Mesendoderm (in vitro differentiated cells): ENCODE measurements around the gene UCN2.

Source experiments
- DNase-seq: peaks from one replicate; pipeline ENCODE4 v3.0.0; 2013
- H2AK5ac ChIP-seq: 2 replicates; pipeline ENCODE4 v1.6.1; 2013; ENCODE audit warnings: low read length, inconsistent platforms
- H2BK120ac ChIP-seq: 2 replicates; pipeline ENCODE4 v1.6.1; 2013; ENCODE audit warnings: low read depth, mild to moderate bottlenecking, low read length, moderate library complexity, mixed read lengths
- H2BK15ac ChIP-seq: replicated peaks from 2 replicates; pipeline ENCODE4 v1.6.1; 2013; ENCODE audit warnings: low read depth, mild to moderate bottlenecking, moderate library complexity
- H2BK5ac ChIP-seq: 2 replicates; pipeline ENCODE4 v1.6.1; 2013; ENCODE audit warnings: low read length, inconsistent platforms
- H3K18ac ChIP-seq: 2 replicates; pipeline ENCODE4 v1.6.1; 2013; ENCODE audit warnings: mild to moderate bottlenecking, low read length, mixed read lengths
- H3K23ac ChIP-seq: one replicate; pipeline ENCODE4 v1.6.1; 2013; ENCODE audit warnings: low read length
- H3K27ac ChIP-seq: 2 replicates; pipeline ENCODE4 v1.5.1; 2013; ENCODE audit warnings: low read depth, mild to moderate bottlenecking, inconsistent platforms, low read length, moderate library complexity
- H3K27me3 ChIP-seq: 2 replicates; pipeline ENCODE4 v1.6.1; 2013; ENCODE audit warnings: low read length, control low read depth, mild to moderate bottlenecking, inconsistent platforms; ENCODE audit not compliant: insufficient read depth, poor library complexity
- H3K36me3 ChIP-seq: 2 replicates; pipeline ENCODE4 v1.6.1; 2013; ENCODE audit warnings: low read length, inconsistent platforms; ENCODE audit not compliant: control insufficient read depth, insufficient read depth
- H3K4ac ChIP-seq: one replicate; pipeline ENCODE4 v1.6.1; 2013; ENCODE audit warnings: low read depth, mild to moderate bottlenecking, low read length, moderate library complexity
- H3K4me1 ChIP-seq: 2 replicates; pipeline ENCODE4 v1.6.1; 2013; ENCODE audit warnings: low read depth, low read length, inconsistent platforms; ENCODE audit not compliant: control insufficient read depth
- H3K4me2 ChIP-seq: 2 replicates; pipeline ENCODE4 v1.6.1; 2013; ENCODE audit warnings: low read length
- H3K4me3 ChIP-seq: 2 replicates; pipeline ENCODE4 v1.5.1; 2013; ENCODE audit warnings: mild to moderate bottlenecking, low read length
- H3K56ac ChIP-seq: one replicate; pipeline ENCODE4 v1.6.1; 2013; ENCODE audit warnings: low read length
- H3K79me1 ChIP-seq: 2 replicates; pipeline ENCODE4 v1.6.1; 2013; ENCODE audit warnings: low read length, inconsistent platforms
- H3K79me2 ChIP-seq: 2 replicates; pipeline ENCODE4 v1.6.1; 2013; ENCODE audit warnings: mild to moderate bottlenecking, low read length; ENCODE audit not compliant: control insufficient read depth, insufficient read depth
- H3K9ac ChIP-seq: 2 replicates; pipeline ENCODE4 v1.6.1; 2013; ENCODE audit warnings: low read length, inconsistent platforms
- H4K5ac ChIP-seq: one replicate; pipeline ENCODE4 v1.6.1; 2013; ENCODE audit warnings: low read length
- H4K8ac ChIP-seq: one replicate; pipeline ENCODE4 v1.6.1; 2013; ENCODE audit warnings: low read depth, mild to moderate bottlenecking, control low read depth, low read length, moderate library complexity
- WGBS: extraction: QIAGEN DNeasy Blood & Tissue Kit; methylation state at CpG from one replicate; pipeline ENCODE4 v1.1.7; 2013; ENCODE audit warnings: low lambda C conversion rate, missing lambda C conversion rate; ENCODE audit not compliant: insufficient coverage; ENCODE audit errors: extremely low coverage; 5-methylcytosine and 5-hydroxymethylcytosine counted together

UCN2 gene

GRCh38 chr3:48556796-48557626, 6.6 kb downstream of the UCN2 start, which contains the start of gene PFKFB4:
TSS of gene PFKFB4 (minus strand) at chr3:48556803. CDS start at chr3:48556777, 26 bp downstream.
- Histone ChIP-seq H3K18ac (peak within 1 kb of the TSS; percentile 31), H3K4ac (no peak within 1 kb of the TSS), H4K5ac (no peak within 1 kb of the TSS), H2AK5ac (no peak within 1 kb of the TSS), H2BK15ac (no peak within 1 kb of the TSS), H3K4me1 (peaks cover 8% of the 10 kb centered on the region), H4K8ac (no peak within 1 kb of the TSS), H3K79me1 (peaks cover 8% of the 10 kb centered on the region), H2BK120ac (no peak within 1 kb of the TSS), H3K4me2 (peak within 1 kb of the TSS; percentile 90), H3K27ac (peak within 1 kb of the TSS; percentile 34), H3K56ac (peak within 1 kb of the TSS; percentile 91), H3K36me3 (no peaks in the 10 kb centered on the region), H3K27me3 (no peaks in the 10 kb centered on the region), H3K9ac (peak within 1 kb of the TSS; percentile 78), H3K4me3 (peak within 1 kb of the TSS; percentile 83), H3K79me2 (no peaks in the 10 kb centered on the region), H3K23ac (no peak within 1 kb of the TSS), H2BK5ac (no peak within 1 kb of the TSS)
- no CpG with 5 or more reads among the region's 53 CpGs for WGBS
- peak; percentile 100 for DNase-seq

GRCh38 chr3:48555949-48556795, 7.4 kb downstream of the UCN2 start:
- no peak overlapping the region for H3K23ac ChIP-seq
- H3K36me3 ChIP-seq = no peaks in the 10 kb centered on the region
- DNase-seq = no peak
- H3K4me2 ChIP-seq = peak overlapping the region; percentile 80
- no CpG with 5 or more reads among the region's 29 CpGs for WGBS
- no peak overlapping the region for H2AK5ac ChIP-seq
- H3K4ac ChIP-seq = no peak overlapping the region
- no peak overlapping the region for H2BK5ac ChIP-seq
- no peak overlapping the region for H2BK15ac ChIP-seq
- H3K27me3 ChIP-seq = no peaks in the 10 kb centered on the region
- H3K4me1 ChIP-seq = peaks cover 8% of the 10 kb centered on the region
- peak overlapping the region; percentile 31 for H3K18ac ChIP-seq
- H3K79me1 ChIP-seq = peaks cover 8% of the 10 kb centered on the region
- H3K27ac ChIP-seq = peak overlapping the region; percentile 34
- peak overlapping the region; percentile 91 for H3K56ac ChIP-seq
- H3K79me2 ChIP-seq = no peaks in the 10 kb centered on the region
- H2BK120ac ChIP-seq = no peak overlapping the region
- H3K9ac ChIP-seq = peak overlapping the region; percentile 78
- no peak overlapping the region for H4K5ac ChIP-seq
- H3K4me3 ChIP-seq = peak overlapping the region; percentile 83
- no peak overlapping the region for H4K8ac ChIP-seq

GRCh38 chr3:48555231-48555948, 8.2 kb downstream of the UCN2 start:
- Histone ChIP-seq H3K79me1 (peaks cover 8% of the 10 kb centered on the region), H2AK5ac (no peak overlapping the region), H3K79me2 (no peaks in the 10 kb centered on the region), H3K4me2 (no peak overlapping the region), H4K5ac (no peak overlapping the region), H3K4me3 (no peak overlapping the region), H3K18ac (no peak overlapping the region), H3K36me3 (no peaks in the 10 kb centered on the region), H4K8ac (no peak overlapping the region), H2BK15ac (no peak overlapping the region), H3K4ac (no peak overlapping the region), H2BK120ac (no peak overlapping the region), H3K23ac (no peak overlapping the region), H3K9ac (peak overlapping the region; percentile 16), H3K27me3 (no peaks in the 10 kb centered on the region), H2BK5ac (no peak overlapping the region), H3K27ac (no peak overlapping the region), H3K4me1 (peaks cover 8% of the 10 kb centered on the region), H3K56ac (peak overlapping the region; percentile 34)
- WGBS = no CpG with 5 or more reads among the region's 10 CpGs
- peak; percentile 38 for DNase-seq

GRCh38 chr3:48553886-48554845, 9.4 kb downstream of the UCN2 start:
- peaks cover 7% of the 10 kb centered on the region for H3K4me1 ChIP-seq
- no peak overlapping the region for H3K4me3 ChIP-seq
- no peak overlapping the region for H2BK15ac ChIP-seq
- peaks cover 8% of the 10 kb centered on the region for H3K79me1 ChIP-seq
- H3K4ac ChIP-seq = no peak overlapping the region
- no peak overlapping the region for H4K5ac ChIP-seq
- no peak overlapping the region for H3K4me2 ChIP-seq
- no CpG with 5 or more reads among the region's 14 CpGs for WGBS
- no peaks in the 10 kb centered on the region for H3K27me3 ChIP-seq
- H3K23ac ChIP-seq = no peak overlapping the region
- no peaks in the 10 kb centered on the region for H3K36me3 ChIP-seq
- H2BK5ac ChIP-seq = no peak overlapping the region
- no peak overlapping the region for H4K8ac ChIP-seq
- H2BK120ac ChIP-seq = no peak overlapping the region
- H3K79me2 ChIP-seq = no peaks in the 10 kb centered on the region
- no peak overlapping the region for H3K56ac ChIP-seq
- no peak overlapping the region for H3K18ac ChIP-seq
- H3K27ac ChIP-seq = no peak overlapping the region
- peak; percentile 45 for DNase-seq
- peak overlapping the region; percentile 14 for H3K9ac ChIP-seq
- no peak overlapping the region for H2AK5ac ChIP-seq

DNA sequence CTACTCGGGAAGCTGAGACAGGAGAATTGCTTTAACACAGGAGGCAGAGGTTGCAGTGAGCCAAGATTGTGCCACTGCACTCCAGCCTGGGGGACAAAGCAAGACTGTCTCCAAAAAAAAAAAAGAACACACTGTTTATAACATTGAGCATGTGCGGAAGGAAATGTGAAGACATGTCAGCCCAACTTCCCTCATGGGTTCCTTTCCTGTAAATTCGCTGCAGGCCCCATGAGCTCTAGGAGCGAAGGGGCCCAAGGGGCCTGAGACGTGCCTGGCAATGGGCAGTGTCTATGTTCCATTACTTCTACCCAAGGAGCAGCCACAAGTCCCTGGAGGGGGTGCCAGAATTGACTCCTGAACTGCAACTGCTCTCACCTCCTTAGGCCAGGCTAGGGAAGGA, 10.2 kb downstream of the UCN2 start:
- H3K18ac ChIP-seq = no peak overlapping the region
- H3K27ac ChIP-seq = no peak overlapping the region
- H3K4me2 ChIP-seq = no peak overlapping the region
- H2BK5ac ChIP-seq = no peak overlapping the region
- H2BK15ac ChIP-seq = no peak overlapping the region
- no peak overlapping the region for H3K56ac ChIP-seq
- no peaks in the 10 kb centered on the region for H3K79me2 ChIP-seq
- no peak overlapping the region for H3K9ac ChIP-seq
- H3K36me3 ChIP-seq = no peaks in the 10 kb centered on the region
- no peak overlapping the region for H3K23ac ChIP-seq
- H2BK120ac ChIP-seq = no peak overlapping the region
- WGBS = no CpG with 5 or more reads among the region's 5 CpGs
- no peak overlapping the region for H4K8ac ChIP-seq
- H3K4me1 ChIP-seq = peaks cover 7% of the 10 kb centered on the region
- H3K4ac ChIP-seq = no peak overlapping the region
- no peak for DNase-seq
- H4K5ac ChIP-seq = no peak overlapping the region
- no peak overlapping the region for H3K4me3 ChIP-seq
- H2AK5ac ChIP-seq = no peak overlapping the region
- H3K79me1 ChIP-seq = peaks cover 8% of the 10 kb centered on the region
- H3K27me3 ChIP-seq = no peaks in the 10 kb centered on the region
